Mammary epithelial cell (primary cell): ENCODE results near the gene RCOR3.

ENCODE experiments used
- CTCF ChIP-seq, 2 donors: IDR thresholded peaks in 1 of 2; conservative IDR thresholded peaks in 1 of 2; 2 replicates each; pipeline ENCODE4 v1.5.1; 2011 to 2012; ENCODE audit warnings: inconsistent platforms in 2 of 2, low read length in 2 of 2, mild to moderate bottlenecking in 2 of 2, control low read depth in 1 of 2, low read depth in 1 of 2; ENCODE audit not compliant: insufficient read depth in 1 of 2; ENCODE audit errors: extremely low read depth in 1 of 2
- EZH2 ChIP-seq: IDR thresholded peaks from 2 replicates; pipeline ENCODE4 v1.6.1; 2012; ENCODE audit warnings: low read length, inconsistent platforms, borderline replicate concordance

GRCh38 chr1:211328866-211329475 is 69.8 kb downstream of the RCOR3 start:
- TF ChIP-seq EZH2 = no peak
- TF ChIP-seq CTCF (conservative IDR thresholded peaks at IDR 0.05 in 1 of 2, IDR thresholded peaks at IDR 0.05 in 1 of 2; ENCODE audit: extremely low read depth in 1 of 2, insufficient read depth in 1 of 2, low read depth in 1 of 2, low read length in 2 of 2) = no peak
